Left forelimb (tissue), 1 donor: ENCODE data around the gene TMEFF2.
"Not testable (repeated sequence)": the region's sequence is repeated elsewhere in the genome, so short reads cannot be mapped to it uniquely, and the experiment has no call there.

Experiments
- DNase-seq: peaks from one replicate; pipeline ENCODE4 v3.0.0-alpha.2; 2018; ENCODE audit warnings: low spot score

The TMEFF2 gene

GRCh38 chr2:191931329-191931728 is 263.4 kb downstream of the TMEFF2 start:
- DNase-seq = no peak

DNA sequence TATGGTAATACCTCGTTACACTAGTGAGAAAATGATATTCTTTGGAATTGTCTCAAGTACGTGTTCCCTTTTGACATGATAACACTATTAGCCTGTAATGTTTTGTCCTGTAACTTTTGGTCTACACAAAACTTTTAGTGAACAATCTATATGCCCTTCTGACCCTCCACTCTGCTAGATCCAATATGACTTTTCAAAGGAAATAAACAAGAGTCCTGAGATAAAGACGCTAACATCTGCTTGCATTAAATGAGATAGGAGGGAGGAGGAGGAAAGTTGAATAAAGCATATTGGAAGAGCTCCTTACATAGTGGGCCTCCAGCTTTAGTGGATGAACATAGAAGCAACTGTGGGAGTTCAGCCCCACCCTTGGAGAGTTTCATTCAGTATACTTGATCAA is 264.5 kb downstream of the TMEFF2 start:
- no peak for DNase-seq

DNA sequence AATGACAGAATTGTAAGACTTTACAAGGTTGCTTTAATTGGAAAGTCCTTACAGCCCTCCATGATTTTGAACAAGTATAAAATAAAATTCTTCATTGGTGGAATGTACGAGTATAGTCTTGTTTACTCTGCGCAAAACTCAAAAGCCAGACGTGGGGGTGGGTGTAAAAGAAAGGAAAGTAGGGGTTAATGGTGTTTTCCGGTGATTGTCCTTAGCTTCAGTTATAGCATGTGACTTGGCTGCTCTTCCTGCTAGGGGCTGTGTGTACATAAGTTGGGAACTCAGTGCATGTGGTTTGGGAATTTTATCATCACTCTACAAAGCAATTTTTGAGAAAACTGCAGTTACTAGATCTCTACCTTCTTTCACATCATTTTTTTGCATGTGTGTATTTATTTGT is 265.4 kb downstream of the TMEFF2 start:
- DNase-seq = no peak

- DNase-seq = no peak
These were observed 266.7 kb downstream of the TMEFF2 start for GRCh38 chr2:191927991-191928390.

DNA sequence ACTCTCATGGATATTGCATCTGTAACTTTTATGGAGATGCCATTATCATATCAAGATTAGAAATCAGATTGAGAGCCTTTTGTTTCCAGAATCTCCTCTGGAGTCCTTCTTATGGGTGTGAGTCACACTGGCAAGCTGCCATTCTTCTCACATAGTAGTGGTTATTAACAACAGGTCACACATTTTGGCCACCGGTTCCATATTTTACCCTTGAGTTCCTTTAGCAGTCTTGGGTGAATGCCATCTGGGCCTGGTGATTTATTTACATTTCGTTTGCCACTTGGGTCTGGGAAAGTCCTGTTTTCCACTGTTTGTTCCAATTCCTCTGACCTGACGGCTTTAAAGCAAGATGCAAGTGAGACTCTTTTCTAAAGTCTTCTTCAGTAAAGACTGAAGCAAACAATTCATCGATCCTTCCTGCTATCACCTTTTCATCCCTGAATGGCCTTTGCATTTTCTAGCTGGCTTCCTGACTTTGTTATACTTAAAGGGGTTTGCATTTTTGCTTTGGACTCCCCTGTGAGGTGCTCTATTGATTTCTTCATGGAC is 267.3 kb downstream of the TMEFF2 start:
- no peak for DNase-seq

GRCh38 chr2:191926671-191927070 is 268.1 kb downstream of the TMEFF2 start:
- no peak for DNase-seq

GRCh38 chr2:191923652-191923997 is 271.1 kb downstream of the TMEFF2 start:
- DNase-seq = no peak

DNA sequence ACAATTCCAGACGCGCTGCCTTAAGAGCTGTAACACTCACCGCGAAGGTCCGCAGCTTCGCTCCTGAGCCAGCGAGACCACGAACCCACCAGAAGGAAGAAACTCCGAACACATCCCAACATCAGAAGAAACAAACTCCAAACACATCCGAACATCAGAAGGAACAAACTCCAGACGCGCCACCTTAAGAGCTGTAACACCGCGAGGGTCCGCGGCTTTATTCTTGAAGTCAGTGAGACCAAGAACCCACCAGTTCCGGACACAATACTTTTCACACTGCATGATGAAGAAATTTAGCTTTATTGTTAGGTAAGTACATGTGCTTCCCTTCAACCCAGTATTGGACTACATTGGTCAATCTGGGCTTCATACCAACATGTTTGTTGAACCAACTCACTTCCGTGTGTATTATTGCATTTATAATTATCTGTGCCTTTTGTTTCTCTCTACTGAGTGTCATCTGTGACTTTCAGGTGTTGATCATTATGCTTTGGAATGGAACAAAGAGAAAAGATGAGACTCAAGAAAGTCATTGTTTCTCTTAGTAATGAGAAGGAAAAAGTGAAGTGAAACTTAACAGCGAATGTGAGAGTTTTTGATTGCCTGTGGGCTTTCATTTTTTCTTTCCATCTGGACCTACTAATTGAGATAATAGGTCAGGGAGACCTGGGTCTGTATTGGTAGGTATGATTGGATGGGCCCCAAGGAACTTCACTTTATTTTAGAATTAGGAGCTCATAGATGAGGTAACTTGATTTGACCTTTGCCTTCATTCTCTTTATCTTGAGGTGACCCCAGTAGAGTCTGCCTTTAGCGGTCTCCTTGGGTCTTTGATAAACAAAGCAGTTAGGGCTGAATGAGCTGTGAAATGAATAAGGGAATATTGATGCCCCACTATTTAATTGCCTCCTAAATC is 271.7 kb downstream of the TMEFF2 start:
- DNase-seq = no peak

GRCh38 chr2:191921650-191922049 is 273.1 kb downstream of the TMEFF2 start:
- DNase-seq = not testable (repeated sequence)

DNA sequence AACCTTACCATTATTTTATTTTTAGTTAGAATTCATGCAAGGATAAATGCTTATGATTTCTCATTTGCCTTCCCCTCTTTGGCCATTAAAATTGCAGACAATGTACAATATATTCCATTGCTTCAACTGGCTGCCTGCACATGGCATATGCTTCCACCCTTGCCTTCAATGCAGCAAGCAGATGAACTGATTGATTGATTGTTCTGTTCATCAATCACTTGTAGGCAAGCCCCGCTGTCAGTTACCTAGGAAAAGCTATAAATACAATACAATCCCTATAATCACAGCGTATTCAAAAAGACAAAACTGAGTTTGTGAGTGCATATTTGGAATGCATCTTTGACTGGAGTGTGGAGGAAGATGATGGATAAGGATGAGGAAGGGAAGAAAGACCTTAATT is 274.2 kb downstream of the TMEFF2 start:
- DNase-seq = no peak

GRCh38 chr2:191917967-191918651 is 276.6 kb downstream of the TMEFF2 start:
- DNase-seq = no peak

GRCh38 chr2:191917430-191917881 is 277.3 kb downstream of the TMEFF2 start:
- no peak for DNase-seq

DNA sequence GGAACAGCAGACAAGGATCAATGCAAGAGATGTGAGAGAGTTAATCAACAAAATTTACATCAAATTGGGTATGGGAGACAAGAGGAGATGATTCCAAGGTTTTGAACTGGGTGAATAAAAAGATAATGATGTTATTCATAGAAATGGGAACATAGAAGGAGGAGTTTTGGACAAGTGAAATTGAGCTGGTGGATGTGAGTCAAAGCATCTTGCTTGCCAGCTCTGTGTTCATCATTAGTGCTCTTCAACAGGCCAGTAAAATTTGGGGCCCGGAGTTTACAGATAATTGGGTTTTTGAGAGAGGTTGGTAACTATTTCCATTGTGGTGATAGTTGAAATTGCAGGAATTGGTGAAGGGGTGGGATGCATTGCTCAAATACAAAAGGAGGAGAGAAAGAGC is 277.9 kb downstream of the TMEFF2 start:
- DNase-seq = no peak

DNA sequence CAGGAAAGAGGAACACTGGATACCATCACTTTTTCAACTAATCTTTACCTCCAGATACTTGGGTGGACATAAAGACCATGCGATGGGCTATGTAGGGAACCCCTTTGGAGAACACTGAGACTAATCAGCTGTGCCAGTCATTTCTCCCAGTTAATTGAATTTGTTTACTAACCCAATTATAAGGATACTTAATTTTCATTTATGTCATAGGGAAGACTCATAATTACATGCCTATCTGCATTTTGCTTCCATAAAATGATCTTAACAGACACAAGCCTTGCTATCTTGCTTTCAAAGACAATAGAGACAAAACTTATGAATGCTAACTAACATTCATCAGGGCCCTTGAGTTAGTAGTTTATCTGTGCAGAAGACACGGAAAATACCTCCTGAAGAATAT is 279.0 kb downstream of the TMEFF2 start:
- no peak for DNase-seq

- no peak for DNase-seq
These were observed 280.9 kb downstream of the TMEFF2 start for GRCh38 chr2:191913796-191914195.

DNA sequence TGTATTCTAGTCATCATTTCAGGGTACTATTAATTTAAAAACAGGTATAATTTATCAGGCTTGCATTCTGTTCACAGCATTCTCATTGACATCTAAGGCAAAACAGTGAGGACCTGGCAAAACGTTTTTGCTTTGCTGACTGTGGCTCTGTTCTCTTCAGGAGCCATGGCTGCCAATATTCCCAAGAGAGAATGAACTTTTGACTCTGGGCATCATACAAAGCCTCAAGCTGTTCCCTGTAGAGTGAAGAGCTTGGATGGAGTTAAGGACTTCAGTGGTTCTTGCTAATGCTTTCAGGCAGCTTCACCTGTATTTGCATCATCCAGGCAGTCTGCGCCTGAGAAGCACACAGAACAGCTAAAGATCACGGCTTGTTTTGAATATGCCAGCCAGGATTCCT is 282.0 kb downstream of the TMEFF2 start:
- no peak for DNase-seq

- DNase-seq = no peak
These were observed 284.2 kb downstream of the TMEFF2 start for GRCh38 chr2:191910518-191910917.

GRCh38 chr2:191908874-191909273 is 285.9 kb downstream of the TMEFF2 start:
- DNase-seq = no peak

DNA sequence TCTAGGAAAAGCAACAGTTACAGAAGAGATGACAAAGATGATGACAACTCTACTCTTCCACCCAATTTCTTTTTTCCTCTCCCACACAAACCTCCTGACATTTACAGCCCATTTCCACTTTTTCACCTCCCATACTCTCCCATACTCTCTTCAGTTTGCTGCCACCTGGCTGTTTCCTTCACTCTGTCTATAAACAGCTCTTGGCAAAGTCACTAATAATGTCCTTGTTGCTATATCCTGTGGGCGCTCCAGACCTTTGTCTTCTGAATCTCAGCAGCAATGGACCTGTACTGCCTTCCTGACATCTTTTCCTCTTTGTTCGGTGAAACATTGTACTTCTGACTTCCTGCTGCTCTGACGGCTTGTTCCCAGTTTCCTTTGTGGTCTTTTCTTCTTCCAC is 287.2 kb downstream of the TMEFF2 start:
- no peak for DNase-seq

DNA sequence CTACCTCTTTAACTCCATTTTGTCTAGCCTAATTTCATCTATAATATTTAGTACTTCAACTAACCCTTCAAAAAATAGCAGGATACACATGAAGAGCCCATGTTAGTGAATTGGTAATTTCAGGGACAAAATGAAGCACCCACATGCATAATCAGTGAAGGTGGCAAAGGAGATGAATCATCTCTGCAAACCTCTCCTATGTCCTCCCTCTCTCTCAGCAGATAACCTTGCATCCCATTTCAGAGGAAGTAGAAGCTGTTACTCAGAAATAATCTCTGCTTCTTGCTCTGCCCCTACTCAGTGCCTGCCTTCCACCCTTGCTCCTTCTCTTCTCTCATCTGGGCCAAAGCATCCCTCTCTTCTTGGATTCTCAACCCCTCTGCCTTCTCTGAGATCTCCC is 287.6 kb downstream of the TMEFF2 start:
- no peak for DNase-seq

- no peak for DNase-seq
These were observed 289.4 kb downstream of the TMEFF2 start for GRCh38 chr2:191905336-191905735.

DNA sequence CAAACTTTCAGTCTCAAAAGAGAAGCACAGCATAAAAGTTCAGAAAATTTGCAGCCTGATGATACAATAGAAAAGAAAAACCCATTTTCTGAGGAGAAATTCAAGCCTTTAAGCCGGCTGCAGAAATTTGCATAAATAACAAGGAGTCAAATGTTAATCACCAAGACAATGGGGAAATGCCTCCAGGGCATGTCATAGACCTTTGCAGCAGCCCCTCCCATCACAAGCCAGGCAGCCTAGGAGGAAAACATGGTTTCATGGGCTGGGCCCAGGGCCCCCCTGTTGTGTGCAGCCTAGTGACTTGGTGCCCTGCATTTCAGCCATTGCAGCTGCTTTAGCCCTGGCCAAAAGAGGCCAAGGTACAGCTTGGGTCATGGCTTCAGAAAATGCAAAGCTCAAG is 293.7 kb downstream of the TMEFF2 start:
- DNase-seq = no peak

- no peak for DNase-seq
These were observed 295.3 kb downstream of the TMEFF2 start for GRCh38 chr2:191899410-191899809.
